Activated CD4-positive, alpha-beta T cell treated with anti-CD3 and anti-CD28 coated beads, Interleukin-2, Interleukin-6, amounts not matched to agents 100 ng/mL and 50 ng/mL, durations not matched to agents 16 hours and 8 hours (primary cell): ENCODE data around the gene SLC15A2.
A peak's percentile ranks its signal among the peaks of the same experiment; 100 is the strongest.
"Not testable (repeated sequence)": the region's sequence is repeated elsewhere in the genome, so short reads cannot be mapped to it uniquely, and the experiment has no call there.

Source experiments
- DNase-seq: peaks from one replicate; pipeline ENCODE4 v3.0.0-alpha.2; 2020

Gene SLC15A2

GRCh38 chr3:121894301-121894990 is at the start of gene SLC15A2:
TSS of gene SLC15A2 (plus strand) at chr3:121894401. CDS start at chr3:121894477, 76 bp downstream.
- DNase-seq, result no peak

GRCh38 chr3:121844892-121845291 is 49.3 kb upstream of the SLC15A2 start:
- no peak for DNase-seq

GRCh38 chr3:121852256-121852655 is 41.9 kb upstream of the SLC15A2 start:
- no peak for DNase-seq

GRCh38 chr3:121855555-121855954 is 38.6 kb upstream of the SLC15A2 start:
- peak; percentile 41 for DNase-seq

GRCh38 chr3:121857778-121858177 is 36.4 kb upstream of the SLC15A2 start:
- not testable (repeated sequence) for DNase-seq

GRCh38 chr3:121863247-121863646 is 31.0 kb upstream of the SLC15A2 start:
- DNase-seq, result not testable (repeated sequence)

GRCh38 chr3:121863801-121864200 is 30.4 kb upstream of the SLC15A2 start:
- no peak for DNase-seq

GRCh38 chr3:121869736-121870135 is 24.5 kb upstream of the SLC15A2 start:
- no peak for DNase-seq

- DNase-seq, result peak; percentile 9
Observed at GRCh38 chr3:121870717-121871116, 23.5 kb upstream of the SLC15A2 start.

GRCh38 chr3:121871430-121871829 is 22.8 kb upstream of the SLC15A2 start:
- DNase-seq, result no peak

GRCh38 chr3:121878411-121878810 is 15.8 kb upstream of the SLC15A2 start:
- no peak for DNase-seq

GRCh38 chr3:121883507-121883906 is 10.7 kb upstream of the SLC15A2 start:
- peak; percentile 51 for DNase-seq

GRCh38 chr3:121885386-121885785 is 8.8 kb upstream of the SLC15A2 start:
- DNase-seq, result no peak

- no peak for DNase-seq
Observed at GRCh38 chr3:121895121-121895520, 920 bp downstream of the SLC15A2 start.

- DNase-seq, result no peak
Observed at GRCh38 chr3:121895736-121896135, 1.5 kb downstream of the SLC15A2 start.

- no peak for DNase-seq
Observed at GRCh38 chr3:121896823-121897222, 2.6 kb downstream of the SLC15A2 start.

GRCh38 chr3:121897296-121897695 is 3.1 kb downstream of the SLC15A2 start:
- no peak for DNase-seq

GRCh38 chr3:121913305-121913990 is 19.2 kb downstream of the SLC15A2 start:
- peak; percentile 2 for DNase-seq

- no peak for DNase-seq
Observed at GRCh38 chr3:121914081-121914998, 20.1 kb downstream of the SLC15A2 start.

- no peak for DNase-seq
Observed at GRCh38 chr3:121916189-121916588, 22.0 kb downstream of the SLC15A2 start.

- DNase-seq, result no peak
Observed at GRCh38 chr3:121918779-121919483, 24.7 kb downstream of the SLC15A2 start.

- DNase-seq, result no peak
Observed at GRCh38 chr3:121924734-121925133, 30.5 kb downstream of the SLC15A2 start.

- DNase-seq, result no peak
Observed at GRCh38 chr3:121926380-121926779, 32.2 kb downstream of the SLC15A2 start.
